Kidney epithelial cell (primary cell): Measurements from ENCODE around the gene USH1G. TPM values are rescaled to one million over a fixed set of nuclear protein-coding genes. Genes with fewer than 3 reads are reported as not detected.

Experiments used
- DNase-seq: peaks from one replicate; pipeline ENCODE4 v3.0.0-alpha.2; 2010; ENCODE audit warnings: low read depth
- H3K27me3 ChIP-seq: 2 replicates; pipeline ENCODE4 v1.6.0; 2011; ENCODE audit warnings: low read length; ENCODE audit not compliant: control insufficient read depth, insufficient read depth
- H3K36me3 ChIP-seq: 2 replicates; pipeline ENCODE4 v1.5.1; 2011; ENCODE audit warnings: low read length; ENCODE audit not compliant: control insufficient read depth, insufficient read depth
- H3K4me3 ChIP-seq: 2 replicates; pipeline ENCODE4 v1.5.1; 2011; ENCODE audit warnings: low read depth, mild to moderate bottlenecking, control low read depth, low read length
- total RNA-seq: library from RNA; depleted of rRNA; stranded (reverse); fragments of >200 nt; gene quantifications from 2 replicates; pipeline ENCODE4 v1.2.3, GENCODE V29; 2015
- TF ChIP-seq, protein P1 (sequence below): IDR thresholded peaks from 2 replicates; pipeline ENCODE4 v1.5.1; 2011; ENCODE audit warnings: mild to moderate bottlenecking, moderate library complexity, low read length, control low read depth, inconsistent platforms; ENCODE audit not compliant: insufficient read depth, poor library complexity, severe bottlenecking

USH1G gene
- total RNA-seq, 1 donor from 2014 or later = not detected

DNA sequence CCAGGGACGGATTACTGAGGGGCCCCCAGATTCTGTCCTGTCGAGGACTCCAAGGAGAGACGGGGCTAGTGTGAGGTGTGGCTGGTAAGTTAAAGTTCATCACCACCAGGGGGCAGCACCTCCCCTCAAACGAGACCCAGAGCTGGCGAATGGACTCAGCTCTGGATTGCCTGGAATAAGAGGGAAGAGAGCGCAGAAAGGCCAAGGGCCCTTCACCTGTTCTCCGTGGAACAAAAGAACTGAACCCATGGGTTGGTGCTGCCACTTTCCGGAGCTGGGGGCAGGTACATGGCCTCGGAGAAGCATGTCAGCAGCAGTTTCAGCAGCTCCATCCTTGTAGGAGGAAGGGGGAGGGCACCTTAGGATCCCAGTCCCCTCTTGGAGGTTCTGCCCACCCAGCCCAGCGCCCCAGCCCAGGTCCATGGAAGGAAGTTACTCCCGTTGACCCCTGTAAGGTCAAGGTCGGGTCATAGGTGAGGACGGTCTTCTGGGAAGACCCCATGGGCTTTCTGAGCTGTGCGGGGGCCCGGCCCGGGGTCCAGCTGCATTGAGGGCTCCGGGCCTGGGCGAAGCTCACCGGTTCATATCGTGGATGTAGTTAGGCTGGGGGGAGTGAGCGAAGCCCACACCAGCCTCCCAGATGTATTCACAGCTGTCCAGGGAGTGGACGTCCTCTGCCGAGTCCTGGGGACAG is 38.7 kb upstream of the USH1G start:
- Histone ChIP-seq H3K36me3 (peaks cover 2% of the 10 kb centered on the region), H3K27me3 (no peaks in the 10 kb centered on the region), H3K4me3 (no peak overlapping the region)
- TF ChIP-seq, protein P1, sequence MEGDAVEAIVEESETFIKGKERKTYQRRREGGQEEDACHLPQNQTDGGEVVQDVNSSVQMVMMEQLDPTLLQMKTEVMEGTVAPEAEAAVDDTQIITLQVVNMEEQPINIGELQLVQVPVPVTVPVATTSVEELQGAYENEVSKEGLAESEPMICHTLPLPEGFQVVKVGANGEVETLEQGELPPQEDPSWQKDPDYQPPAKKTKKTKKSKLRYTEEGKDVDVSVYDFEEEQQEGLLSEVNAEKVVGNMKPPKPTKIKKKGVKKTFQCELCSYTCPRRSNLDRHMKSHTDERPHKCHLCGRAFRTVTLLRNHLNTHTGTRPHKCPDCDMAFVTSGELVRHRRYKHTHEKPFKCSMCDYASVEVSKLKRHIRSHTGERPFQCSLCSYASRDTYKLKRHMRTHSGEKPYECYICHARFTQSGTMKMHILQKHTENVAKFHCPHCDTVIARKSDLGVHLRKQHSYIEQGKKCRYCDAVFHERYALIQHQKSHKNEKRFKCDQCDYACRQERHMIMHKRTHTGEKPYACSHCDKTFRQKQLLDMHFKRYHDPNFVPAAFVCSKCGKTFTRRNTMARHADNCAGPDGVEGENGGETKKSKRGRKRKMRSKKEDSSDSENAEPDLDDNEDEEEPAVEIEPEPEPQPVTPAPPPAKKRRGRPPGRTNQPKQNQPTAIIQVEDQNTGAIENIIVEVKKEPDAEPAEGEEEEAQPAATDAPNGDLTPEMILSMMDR = peak; percentile 62
- peak; percentile 41 for DNase-seq

- DNase-seq = no peak
- Histone ChIP-seq H3K27me3 (no peaks in the 10 kb centered on the region), H3K36me3 (peaks cover 2% of the 10 kb centered on the region), H3K4me3 (no peak overlapping the region)
- TF ChIP-seq, protein P1 = peak; percentile 50
Measured at GRCh38 chr17:74960570-74961342, 37.7 kb upstream of the USH1G start.

DNA sequence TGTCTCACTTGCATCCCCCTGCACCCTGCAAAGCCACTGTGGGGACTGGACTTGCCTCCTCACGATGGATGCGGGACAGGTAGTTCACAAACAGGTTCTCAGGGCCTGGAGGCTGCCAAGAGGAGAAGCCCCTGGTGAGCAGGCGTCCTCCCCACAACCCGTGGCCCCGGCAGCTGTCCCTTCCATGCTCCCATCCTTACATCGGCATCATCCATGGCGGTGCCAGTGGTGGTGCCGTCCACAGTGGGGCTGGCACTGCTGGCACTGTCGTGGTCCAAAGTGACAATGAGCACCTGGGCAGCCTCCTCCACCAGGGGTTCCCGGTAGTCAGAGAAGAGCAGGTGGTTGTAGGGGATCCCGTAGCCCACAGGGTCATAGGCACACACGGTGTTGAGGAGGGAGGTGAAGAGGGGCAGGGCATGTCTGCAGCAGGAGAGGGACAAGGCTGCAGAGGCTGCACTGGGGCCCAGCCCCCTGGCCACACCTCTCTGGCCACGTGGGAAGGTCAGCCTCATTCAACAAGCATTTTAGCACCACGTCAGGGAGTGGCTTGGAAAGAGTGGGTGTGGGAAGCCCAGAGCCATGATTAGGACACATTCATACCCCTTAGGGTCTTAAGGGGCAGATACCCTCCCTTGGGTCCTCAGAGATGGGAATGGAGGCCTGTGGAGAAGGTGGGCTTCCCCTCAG is 36.9 kb upstream of the USH1G start:
- Histone ChIP-seq H3K36me3 (peaks cover 2% of the 10 kb centered on the region), H3K4me3 (no peak overlapping the region), H3K27me3 (no peaks in the 10 kb centered on the region)
- DNase-seq = no peak
- TF ChIP-seq, protein P1 = no peak

- no peak overlapping the region for H3K4me3 ChIP-seq
- DNase-seq = no peak
- TF ChIP-seq, protein P1 = peak; percentile 97
- peaks cover 2% of the 10 kb centered on the region for H3K36me3 ChIP-seq
- H3K27me3 ChIP-seq = no peaks in the 10 kb centered on the region
Measured at GRCh38 chr17:74957935-74958740, 35.1 kb upstream of the USH1G start.

DNA sequence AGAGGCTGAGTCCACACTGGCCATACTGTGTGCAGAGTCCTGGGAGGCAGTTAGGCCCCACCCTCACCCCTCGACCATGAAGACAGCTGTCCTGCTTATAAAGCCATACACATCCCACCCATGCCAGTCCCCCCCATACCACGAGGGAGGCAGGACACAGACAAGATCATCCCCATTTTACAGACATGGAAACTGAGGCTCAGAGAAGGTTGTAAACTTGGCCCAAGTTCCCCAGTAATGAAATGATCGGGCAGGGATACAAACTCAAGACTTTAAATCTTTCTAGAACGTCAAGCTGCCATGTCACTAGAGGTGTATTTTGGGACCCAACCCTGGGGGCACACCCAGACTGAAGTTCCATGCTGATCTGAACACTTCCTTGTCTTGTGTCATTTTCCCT is 33.0 kb upstream of the USH1G start:
- no peak overlapping the region for H3K4me3 ChIP-seq
- DNase-seq = no peak
- no peaks in the 10 kb centered on the region for H3K36me3 ChIP-seq
- TF ChIP-seq, protein P1 = no peak
- peaks cover 10% of the 10 kb centered on the region for H3K27me3 ChIP-seq
